Occipital lobe (tissue), 2 donors: ENCODE results near the gene ARHGEF4. TPM values are rescaled to one million over a fixed set of nuclear protein-coding genes. Genes with fewer than 3 reads are reported as not detected.

ENCODE experiments used
- DNase-seq: peaks from one replicate; lab custom pipeline; 2025; lab: John Stamatoyannopoulos, UW
- total RNA-seq: library from RNA; depleted of rRNA; stranded (reverse); fragments of >200 nt; gene quantifications from one replicate; pipeline ENCODE4 v1.2.3, GENCODE V29; 2014

Gene ARHGEF4
- total RNA-seq, 1 donor from 2014 or later, result 38.7 TPM

DNA sequence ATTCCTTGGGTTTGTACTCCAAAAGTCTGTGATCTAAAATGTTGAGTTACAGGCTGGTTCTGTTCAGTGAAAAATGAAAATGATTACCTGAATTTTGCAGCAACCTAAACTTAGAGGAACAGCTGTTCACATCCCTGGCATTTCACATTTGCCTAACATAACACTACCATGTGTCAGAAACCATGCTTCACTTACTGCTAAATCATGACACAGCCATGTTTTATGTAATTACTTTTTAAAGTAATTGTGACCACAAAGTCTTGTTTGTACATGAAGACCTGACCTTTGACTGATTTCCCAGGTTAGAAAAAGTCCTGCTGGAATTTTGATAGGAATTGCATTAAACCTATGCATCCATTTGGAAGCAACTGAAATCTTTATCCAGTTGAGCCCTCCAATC lies 177.4 kb downstream of the ARHGEF4 start:
- no peak for DNase-seq

- no peak for DNase-seq
Observed at GRCh38 chr2:131015764-131016163, 179.1 kb downstream of the ARHGEF4 start.

DNA sequence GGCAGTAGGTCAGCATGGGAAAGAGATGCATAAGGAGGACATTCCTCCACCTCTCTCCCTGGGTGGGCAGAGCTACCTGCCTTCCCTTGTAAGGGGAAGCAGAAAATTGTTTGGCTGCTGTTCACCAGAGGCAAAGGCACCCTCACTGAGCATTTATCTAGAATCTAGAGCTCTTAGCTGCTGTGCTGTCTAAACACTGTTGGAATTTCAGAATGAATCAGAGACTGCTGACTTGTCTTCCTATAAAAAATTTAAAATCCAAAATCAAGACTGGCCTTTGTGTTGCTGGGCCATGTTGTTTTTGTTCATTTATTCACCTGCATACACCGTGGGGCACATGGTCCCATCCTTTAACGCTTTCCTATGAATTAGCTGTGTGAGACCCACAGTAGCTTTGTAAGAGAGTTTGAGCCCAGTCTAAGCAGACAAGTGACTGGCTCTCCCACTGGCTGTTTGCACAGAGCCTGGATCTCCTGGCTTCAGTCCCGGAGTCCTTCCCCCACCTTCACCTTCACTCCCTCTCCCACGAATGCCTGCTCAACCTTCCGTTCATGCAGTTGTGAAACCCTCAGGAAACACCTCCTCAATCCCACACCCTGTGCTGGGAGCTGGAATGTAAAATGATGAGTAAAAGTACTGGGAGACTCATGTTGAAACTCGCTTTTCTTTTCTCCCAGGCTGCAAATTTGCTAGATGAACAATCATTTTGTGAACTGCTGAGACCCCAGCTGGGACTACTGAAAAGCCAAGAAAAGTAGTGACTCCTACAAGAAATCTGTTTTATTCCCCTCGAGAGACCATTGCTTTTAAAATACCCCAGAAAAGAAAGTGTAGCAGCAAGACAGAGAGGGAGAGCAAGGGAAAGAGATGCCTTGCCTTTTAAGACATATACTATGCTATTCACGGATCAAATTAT lies 180.4 kb downstream of the ARHGEF4 start:
- no peak for DNase-seq

DNA sequence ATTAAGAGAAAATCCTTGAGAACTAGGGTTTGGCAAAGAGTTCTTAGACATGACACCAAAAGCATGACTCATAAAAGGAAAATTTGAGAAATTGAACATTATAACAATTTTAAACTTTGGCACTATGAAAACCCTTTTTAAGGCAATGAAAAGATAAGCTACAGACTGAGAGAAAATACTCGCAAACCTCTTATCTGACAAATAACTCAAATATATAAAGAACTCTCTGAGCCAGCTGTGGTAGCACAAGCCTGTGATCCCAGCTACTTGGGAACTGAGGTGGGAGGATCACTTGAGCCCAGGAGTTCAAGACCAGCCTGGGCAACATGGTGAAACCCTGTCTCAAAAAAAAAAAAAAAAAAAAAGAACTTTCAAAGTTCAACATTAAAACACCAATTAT lies 186.0 kb downstream of the ARHGEF4 start:
- no peak for DNase-seq

DNA sequence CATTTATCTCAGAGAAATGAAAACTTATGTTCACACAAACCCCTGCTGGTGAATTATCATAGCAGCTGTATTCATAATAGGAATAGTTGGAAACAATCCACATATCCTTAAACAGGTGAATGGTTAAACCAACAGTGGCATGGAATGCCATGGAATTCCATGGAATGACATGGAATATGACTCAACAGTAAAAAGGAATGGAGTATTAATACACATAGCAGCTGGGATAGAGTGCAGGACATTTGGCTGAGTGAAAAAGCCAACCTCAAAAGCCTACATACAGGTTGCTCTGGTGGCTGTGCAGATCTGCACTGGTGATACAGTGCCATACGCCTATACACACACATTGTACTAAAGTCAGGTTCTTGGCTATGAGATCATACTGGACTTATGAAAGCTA lies 187.0 kb downstream of the ARHGEF4 start:
- no peak for DNase-seq

DNA sequence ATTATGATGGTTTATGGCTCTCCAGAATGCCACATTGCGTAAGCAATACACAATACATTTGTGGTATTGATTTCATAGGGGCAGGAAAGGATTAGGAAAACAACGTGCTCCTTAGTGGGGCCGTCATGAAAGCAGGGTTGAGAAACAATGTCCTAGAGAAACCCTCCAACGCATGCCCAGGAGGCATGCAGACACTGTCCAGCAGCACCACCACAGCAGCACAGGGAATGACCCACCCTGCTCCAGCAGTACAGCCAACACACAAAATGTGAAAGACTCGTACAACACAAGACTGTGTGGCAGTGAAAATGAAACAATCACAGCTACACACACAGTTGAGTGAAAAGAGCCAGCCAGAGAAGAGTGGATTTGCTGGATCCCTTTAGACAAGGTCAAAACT lies 190.2 kb downstream of the ARHGEF4 start:
- DNase-seq, result no peak

GRCh38 chr2:131027566-131028528 lies 191.1 kb downstream of the ARHGEF4 start:
- no peak for DNase-seq

GRCh38 chr2:131029812-131030211 lies 193.1 kb downstream of the ARHGEF4 start:
- DNase-seq, result no peak

DNA sequence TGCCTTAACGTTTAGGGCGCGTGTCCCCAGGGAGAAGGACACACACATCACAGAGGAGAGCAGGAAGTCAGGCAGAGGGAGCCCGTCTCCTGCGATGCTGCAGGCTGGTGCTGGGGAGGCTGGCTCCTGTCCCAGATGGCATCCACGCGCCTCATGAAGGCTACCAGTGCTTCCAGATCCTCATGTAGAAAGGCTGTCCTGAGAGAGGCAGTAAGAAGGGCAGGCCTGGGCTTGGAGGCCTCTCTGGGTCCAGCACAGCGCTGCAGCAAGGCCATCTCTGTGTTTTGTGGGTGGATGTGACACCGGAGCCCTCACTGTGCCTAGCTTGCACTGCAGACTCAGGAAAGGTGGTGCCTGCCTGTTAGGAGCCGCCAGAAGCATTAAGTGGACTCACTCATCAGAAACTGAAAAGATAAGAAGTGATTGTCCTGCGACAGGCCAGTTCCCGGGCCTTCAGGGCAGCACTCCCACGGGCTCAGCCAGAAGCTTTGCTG lies 193.8 kb downstream of the ARHGEF4 start:
- DNase-seq, result peak; percentile 60

GRCh38 chr2:131031431-131031841 lies 194.7 kb downstream of the ARHGEF4 start:
- no peak for DNase-seq

DNA sequence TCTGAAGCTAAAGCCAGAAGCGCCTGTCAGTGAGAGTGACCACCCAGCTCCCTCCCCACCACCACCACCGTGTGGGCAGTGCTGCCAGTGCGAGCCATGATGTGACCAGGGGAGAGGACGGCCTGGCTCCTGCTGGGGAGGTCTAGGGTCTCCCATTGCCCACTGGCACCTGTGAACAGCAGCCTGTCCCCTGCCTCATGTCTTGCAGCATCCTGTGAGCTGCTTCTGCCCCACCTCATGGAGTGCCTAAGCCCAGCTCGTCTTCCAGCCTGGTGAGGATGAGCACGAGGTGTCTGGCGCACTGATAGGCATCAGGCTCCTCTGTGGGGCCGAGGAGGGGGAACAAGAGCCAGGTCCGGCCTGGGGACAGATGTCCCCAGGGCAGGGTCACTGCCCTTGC lies 195.2 kb downstream of the ARHGEF4 start:
- DNase-seq, result no peak

DNA sequence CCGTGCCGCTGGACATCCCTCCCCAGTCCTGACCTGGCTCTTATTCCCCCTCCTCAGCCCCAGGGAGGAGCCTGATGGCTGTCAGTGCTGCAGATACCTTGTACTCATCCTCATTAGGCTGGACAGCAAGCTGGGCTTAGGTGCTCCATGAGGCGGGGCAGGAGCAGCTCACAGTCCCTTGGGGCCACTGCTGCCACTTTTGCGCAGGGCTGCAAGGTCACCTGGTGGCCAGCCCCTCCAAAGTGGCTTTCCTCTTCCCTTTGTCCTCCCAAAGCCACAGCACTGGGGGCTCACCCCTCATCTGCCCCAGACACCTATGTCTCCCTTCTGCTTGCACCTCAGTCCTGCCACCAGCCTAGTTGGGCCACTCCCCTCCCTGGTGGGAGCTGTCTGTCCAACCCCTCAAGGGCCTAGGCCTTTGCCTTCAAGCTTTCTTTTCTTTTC lies 195.7 kb downstream of the ARHGEF4 start:
- DNase-seq, result no peak

- DNase-seq, result no peak
Observed at GRCh38 chr2:131033786-131034121, 197.0 kb downstream of the ARHGEF4 start.

DNA sequence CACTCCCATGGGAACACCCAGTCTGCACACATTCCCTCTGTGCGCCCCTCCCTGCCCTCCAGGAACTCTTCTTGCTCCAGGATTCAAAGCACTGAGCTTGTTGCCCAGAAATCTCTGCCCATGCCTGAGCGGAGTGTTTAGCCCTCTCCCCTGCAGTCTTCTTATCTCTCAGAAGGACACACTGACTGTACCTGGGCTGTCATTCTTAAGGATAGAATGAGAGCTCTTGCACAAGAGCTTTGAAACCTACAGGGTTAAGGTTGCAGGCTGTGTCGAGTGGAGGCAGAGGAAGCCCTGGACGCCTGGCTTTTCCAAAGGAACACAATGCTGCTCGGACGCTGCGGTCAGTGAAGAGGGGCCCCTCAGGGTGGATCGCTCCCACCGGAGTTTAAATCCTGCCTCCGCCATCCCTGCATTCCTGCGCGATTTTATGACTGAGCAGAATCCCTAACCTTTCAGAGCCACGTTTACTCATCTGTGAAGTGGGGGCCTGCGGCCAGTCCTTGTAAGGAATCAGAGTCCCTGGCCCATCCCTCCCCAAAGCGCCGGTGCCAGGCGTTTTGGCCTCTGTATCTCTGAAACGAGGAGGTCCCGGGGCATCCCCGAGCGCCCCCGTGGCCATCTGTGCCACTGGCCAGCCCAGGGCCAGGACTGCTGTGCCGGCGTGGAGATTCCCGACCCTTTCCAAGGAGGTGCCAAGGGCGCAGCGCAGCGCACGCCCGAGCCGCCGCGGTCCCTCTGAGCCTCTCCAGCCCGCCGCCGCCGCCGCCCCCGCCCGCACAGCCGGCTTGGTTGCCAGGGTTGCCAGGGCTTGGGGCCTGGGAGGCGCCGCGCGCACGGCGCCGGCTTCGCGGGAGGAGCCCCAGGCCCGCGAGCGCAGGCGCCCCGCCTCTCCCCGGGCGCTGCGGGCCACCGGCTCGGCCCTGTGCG lies 197.7 kb downstream of the ARHGEF4 start:
- peak; percentile 44 for DNase-seq

DNA sequence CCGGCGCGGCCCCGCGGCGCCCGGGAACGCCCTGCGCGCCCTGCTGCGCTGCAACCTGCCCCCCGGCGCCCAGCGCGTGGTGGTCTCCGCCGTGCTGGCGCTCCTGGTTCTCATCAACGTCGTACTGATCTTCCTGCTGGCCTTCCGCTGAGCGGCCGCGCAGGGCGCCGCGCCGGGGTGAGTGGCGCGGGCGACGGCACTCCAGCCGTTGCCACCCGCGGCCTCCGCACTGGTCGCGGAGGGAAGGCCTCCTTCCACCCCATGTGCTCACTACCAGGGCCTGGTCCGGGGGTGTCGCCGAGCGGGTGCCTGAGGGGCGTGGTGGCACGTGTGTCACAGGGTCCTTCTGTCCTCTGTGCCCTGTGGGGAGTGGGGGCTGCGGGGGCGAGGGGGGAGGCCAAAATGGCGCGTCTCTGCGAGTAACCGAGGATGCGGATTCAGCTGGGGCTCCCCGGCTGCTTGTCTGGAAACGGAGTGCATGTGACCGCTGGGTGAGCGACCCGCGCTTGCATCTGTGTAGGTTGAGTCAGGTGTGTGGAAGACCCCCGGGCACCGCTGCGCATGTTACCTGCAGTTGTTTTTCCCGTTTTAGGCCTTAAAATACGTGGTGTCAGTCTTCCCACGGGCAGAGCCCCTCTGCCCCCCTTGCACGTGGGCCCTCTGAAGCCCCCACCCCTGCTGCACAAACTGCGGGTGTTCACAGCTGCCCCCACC lies 198.6 kb downstream of the ARHGEF4 start:
- DNase-seq, result no peak

DNA sequence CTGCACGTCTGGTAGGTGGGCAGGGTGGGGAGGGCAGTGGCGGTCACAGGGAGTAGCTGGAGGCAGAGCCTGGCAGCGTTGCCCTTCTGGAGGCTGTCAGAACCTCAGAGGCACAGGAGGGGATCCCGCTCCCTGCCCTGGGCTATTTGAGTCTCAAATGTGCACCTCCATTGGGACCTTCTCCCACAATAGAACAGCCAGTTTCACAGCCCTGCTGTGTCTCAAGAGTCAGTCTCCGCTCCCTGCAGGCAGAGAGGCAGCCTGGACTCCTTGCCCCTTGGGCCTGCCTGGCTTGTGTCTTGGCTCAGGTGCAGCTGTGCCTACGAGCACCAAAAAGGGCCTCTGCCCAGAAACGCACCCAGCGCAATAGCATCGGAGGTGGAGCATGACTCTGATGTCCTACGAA lies 199.1 kb downstream of the ARHGEF4 start:
- peak; percentile 29 for DNase-seq

- DNase-seq, result no peak
Observed at GRCh38 chr2:131036269-131036668, 199.6 kb downstream of the ARHGEF4 start.

DNA sequence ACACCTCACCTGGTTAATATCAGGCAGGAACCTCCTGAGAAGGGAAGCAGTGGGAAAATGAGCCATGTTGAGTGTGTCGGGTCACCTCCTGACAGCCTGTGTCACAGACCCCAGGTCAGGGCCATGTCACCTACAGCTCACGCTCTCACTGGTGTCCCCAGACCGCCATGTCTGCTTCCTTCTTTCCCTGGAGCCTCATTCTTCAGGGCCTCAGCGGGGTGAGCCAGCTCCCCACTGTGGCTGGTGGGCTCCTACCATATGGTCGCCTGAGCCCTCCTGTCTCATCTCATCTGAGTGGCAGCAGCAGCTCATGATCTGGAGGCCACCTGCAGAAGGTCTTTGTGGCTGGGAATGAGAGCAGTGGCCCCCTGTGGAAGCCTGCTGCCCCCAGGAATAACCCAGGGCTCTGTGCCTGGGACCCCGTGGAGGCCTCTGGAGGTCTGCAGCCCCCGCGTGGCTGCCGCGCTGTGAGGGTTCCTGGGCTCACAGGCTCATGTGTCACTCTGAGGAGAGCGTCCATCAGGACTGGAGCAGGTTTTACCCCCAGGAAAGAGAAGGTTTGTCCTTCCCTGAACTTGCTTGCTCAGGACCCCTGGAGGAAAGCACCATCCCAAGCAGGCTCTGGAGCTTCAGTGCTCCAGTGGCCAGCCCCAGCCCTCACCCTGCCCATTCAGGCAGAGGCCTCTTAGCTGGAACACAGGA lies 200.1 kb downstream of the ARHGEF4 start:
- no peak for DNase-seq

DNA sequence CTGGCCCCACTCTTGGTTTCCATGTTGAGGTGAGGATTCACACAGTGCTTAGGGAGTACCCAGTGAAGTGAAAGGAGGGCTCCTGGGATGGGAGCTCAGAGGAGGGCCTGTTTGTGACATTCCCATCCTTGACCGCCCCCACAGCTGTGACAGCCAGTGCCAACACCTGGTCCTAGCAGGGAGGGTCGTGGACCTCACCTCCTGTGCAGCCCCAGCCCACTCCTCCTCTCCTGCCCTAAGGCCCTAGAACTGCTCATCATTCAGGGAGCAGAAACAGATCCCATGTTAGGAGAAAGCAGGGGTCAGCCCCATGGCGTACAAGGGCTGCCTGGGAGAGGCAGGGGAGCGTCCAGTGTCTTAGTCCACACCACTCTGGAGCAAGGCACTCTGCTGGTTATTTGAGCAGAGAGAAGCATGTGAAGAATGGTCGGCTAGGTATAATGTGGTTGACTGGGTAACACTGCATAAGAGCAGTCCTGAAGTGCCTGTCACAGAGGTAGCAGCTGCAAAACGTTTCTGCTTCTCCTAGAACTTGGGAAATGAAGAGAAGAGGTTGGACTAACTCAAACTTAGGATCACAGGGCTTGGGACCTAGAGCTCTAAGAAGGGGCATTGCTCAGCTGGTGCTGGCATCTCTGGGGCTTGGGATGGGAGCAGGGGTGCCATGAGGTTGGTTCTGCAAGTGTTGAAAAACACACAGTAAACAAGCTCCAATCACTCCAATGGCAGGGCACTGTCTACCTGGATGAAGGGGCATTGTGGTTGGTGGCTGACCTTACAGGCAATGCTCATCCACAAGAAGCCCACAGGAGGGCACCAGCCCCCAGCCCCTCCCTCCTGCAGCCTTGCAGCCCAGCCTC lies 200.9 kb downstream of the ARHGEF4 start:
- no peak for DNase-seq
